Naive thymus-derived CD4-positive, alpha-beta T cell (primary cell): ENCODE results near the gene TUT4. TPM values are rescaled to one million over a fixed set of nuclear protein-coding genes. Genes with fewer than 3 reads are reported as not detected.

Source experiments
- ATAC-seq: fragments of 150-1000 bp; cut with Tn5 transposase; 2 replicates; pipeline ENCODE4 v1.10.0; 2021; ENCODE audit warnings: mild to moderate bottlenecking, moderate library complexity
- CTCF ChIA-PET: fragments of 350-600 bp; sonication (Branson Sonifier 250); formaldehyde crosslinking; loops from one replicate; lab custom pipeline; 2021; ENCODE audit warnings: antibody characterized with exemption; lab: Charles Lee
- POLR2A ChIA-PET: fragments of 350-600 bp; sonication (Branson Sonifier 250); formaldehyde crosslinking; loops from one replicate; lab custom pipeline; 2021; ENCODE audit warnings: antibody characterized with exemption, inconsistent platforms; lab: Charles Lee
- DNase-seq, 9 donors: peaks; one replicate each; pipeline versions ENCODE4 v3.0.0 to v3.0.0-alpha.2; 2020 to 2022; ENCODE audit warnings: mixed read lengths in 1 of 9
- H3K27ac ChIP-seq: one replicate; pipeline ENCODE4 v1.7.0; 2013; ENCODE audit warnings: mild to moderate bottlenecking, low read depth, low read length, moderate library complexity
- H3K27me3 ChIP-seq, 2 donors: one replicate each; pipeline ENCODE4 v1.7.0; 2013; ENCODE audit warnings: low read length in 2 of 2, mild to moderate bottlenecking in 2 of 2, moderate library complexity in 2 of 2; ENCODE audit not compliant: control insufficient read depth in 2 of 2, insufficient read depth in 2 of 2
- H3K36me3 ChIP-seq, 3 experiments: 1 replicate in 2 of 3; 2 replicates in 1 of 3; pipeline ENCODE4 v1.7.0; 2013; ENCODE audit warnings: low read length in 3 of 3, mild to moderate bottlenecking in 3 of 3, moderate library complexity in 1 of 3; ENCODE audit not compliant: insufficient read depth in 3 of 3, control insufficient read depth in 2 of 3
- H3K4me1 ChIP-seq, 2 donors: one replicate each; pipeline ENCODE4 v1.7.0; 2013; ENCODE audit warnings: low read length in 2 of 2, mild to moderate bottlenecking in 2 of 2, moderate library complexity in 1 of 2; ENCODE audit not compliant: control insufficient read depth in 2 of 2, insufficient read depth in 2 of 2
- H3K4me3 ChIP-seq: 2 replicates; pipeline ENCODE4 v1.7.0; 2013; ENCODE audit warnings: mild to moderate bottlenecking, low read length
- H3K9me3 ChIP-seq, 3 experiments: 1 replicate in 2 of 3; 2 replicates in 1 of 3; pipeline ENCODE4 v1.7.0; 2013; ENCODE audit warnings: low read length in 3 of 3; ENCODE audit not compliant: control insufficient read depth in 2 of 3
- H3K27ac Mint-ChIP-seq, 9 donors: one replicate each; pipeline ENCODE4 v1.8.0; 2020 to 2022; ENCODE audit warnings: mixed read lengths in 9 of 9, mild to moderate bottlenecking in 8 of 9, moderate library complexity in 5 of 9, inconsistent platforms in 2 of 9
- H3K27me3 Mint-ChIP-seq, 5 donors: one replicate each; pipeline ENCODE4 v1.8.0; 2021 to 2022; ENCODE audit warnings: mixed read lengths in 5 of 5, mild to moderate bottlenecking in 1 of 5
- H3K36me3 Mint-ChIP-seq, 5 donors: one replicate each; pipeline ENCODE4 v1.8.0; 2020 to 2022; ENCODE audit warnings: mixed read lengths in 5 of 5, mild to moderate bottlenecking in 3 of 5, inconsistent platforms in 1 of 5
- H3K4me1 Mint-ChIP-seq, 7 donors: one replicate each; pipeline ENCODE4 v1.8.0; 2020 to 2022; ENCODE audit warnings: mixed read lengths in 7 of 7, mild to moderate bottlenecking in 3 of 7, inconsistent platforms in 1 of 7
- H3K4me3 Mint-ChIP-seq, 10 donors: one replicate each; pipeline ENCODE4 v1.8.0; 2020 to 2022; ENCODE audit warnings: mild to moderate bottlenecking in 10 of 10, mixed read lengths in 10 of 10, moderate library complexity in 6 of 10, inconsistent platforms in 2 of 10
- H3K9me3 Mint-ChIP-seq, 11 donors: one replicate each; pipeline ENCODE4 v1.8.0; 2020 to 2022; ENCODE audit warnings: mixed read lengths in 11 of 11, mild to moderate bottlenecking in 4 of 11, inconsistent platforms in 1 of 11, moderate library complexity in 1 of 11
- intact Hi-C, 2 donors: fragments of 100-400 bp; cut with micrococcal nuclease; formaldehyde crosslinking; loops; one replicate each; pipeline ENCODE4 v1.15.1; 2023
- polyA plus RNA-seq, 2 donors: library from polyadenylated mRNA; unstranded; fragments of 300-500 nt; fragmentation: Illumina TruSeq; gene quantifications; one replicate each; pipeline ENCODE4 v1.2.3, GENCODE V29; 2021
- total RNA-seq, 6 experiments: library from RNA in 5 of 6; stranded (reverse) in 5 of 6; gene quantifications; 1 replicate in 5 of 6; 2 replicates in 1 of 6; pipeline ENCODE4 v1.2.3 and lab custom pipeline; 2021 to 2026

Gene TUT4
- total and polyA plus RNA-seq, 7 experiments from 2014 or later: 32.8 to 169 (median 127) TPM

GRCh38 chr1:52518962-52519361 lies 33.9 kb downstream of the TUT4 start:
- Mint-ChIP-seq H3K4me3 (no peak overlapping the region), H3K9me3 (no peaks in the 10 kb centered on the region), H3K36me3 (peaks cover 0 to 36% (median 23%) of the 10 kb centered on the region in 5 donors), H3K27ac (peak overlapping the region in 1 of 9 donors; percentile 32), H3K27me3 (no peaks in the 10 kb centered on the region), H3K4me1 (peaks cover 7 to 45% (median 34%) of the 10 kb centered on the region in 7 donors)
- Histone ChIP-seq H3K4me1 (peaks cover 4 to 9% of the 10 kb centered on the region in 2 donors), H3K9me3 (no peaks in the 10 kb centered on the region), H3K36me3 (peaks cover 0 to 23% (median 0%) of the 10 kb centered on the region in 3 experiments), H3K27me3 (no peaks in the 10 kb centered on the region), H3K4me3 (no peak overlapping the region), H3K27ac (no peak overlapping the region)
- no peak for ATAC-seq
- no peak for DNase-seq
- ChIA-PET POLR2A (no interaction called here), CTCF (no interaction called here)
- intact Hi-C loops: loop anchor here in 1 of 2 donors (5.0 kb wide), 1 partner anchor 33 kb away; the partner anchor contains the start of gene TUT4

DNA sequence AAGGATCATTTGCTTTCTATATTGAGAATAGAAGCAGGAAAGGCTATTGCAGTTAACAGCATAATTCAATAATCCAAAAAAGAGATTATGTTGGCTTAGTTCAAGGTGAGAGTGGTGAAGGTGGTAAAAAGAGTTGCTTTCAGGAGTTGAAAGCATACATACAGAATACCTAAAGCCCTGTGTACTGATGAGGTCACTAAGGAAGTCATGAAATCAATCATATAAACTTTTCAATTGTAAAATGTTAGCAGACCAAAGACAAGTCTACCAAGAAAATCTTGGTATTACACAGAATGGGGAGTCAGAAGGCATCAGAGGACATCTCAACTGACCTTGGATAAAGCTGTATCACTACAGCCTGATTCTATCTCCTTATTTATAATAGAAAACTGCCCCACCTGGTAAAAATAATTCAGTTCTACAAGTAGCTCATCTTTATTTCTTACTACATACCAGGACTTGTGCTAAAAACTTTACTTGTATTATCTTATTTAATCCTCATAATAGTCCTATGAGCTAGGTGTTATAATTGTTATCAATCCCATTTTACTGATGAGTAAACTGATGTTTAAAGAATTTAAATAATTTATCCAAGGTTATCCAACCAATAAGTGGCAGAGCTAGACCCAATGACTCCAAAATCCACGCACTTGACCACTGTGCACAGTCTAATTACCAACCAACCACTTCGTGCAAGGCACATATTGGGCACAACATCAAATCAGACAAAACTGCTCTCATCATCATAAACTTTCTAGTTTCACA lies 40.9 kb downstream of the TUT4 start:
- H3K9me3 Mint-ChIP-seq: no peaks in the 10 kb centered on the region
- H3K4me1 Mint-ChIP-seq: peaks cover 0 to 31% (median 20%) of the 10 kb centered on the region in 7 donors
- no peaks in the 10 kb centered on the region for H3K4me1 ChIP-seq
- no peak overlapping the region for H3K27ac ChIP-seq
- ATAC-seq (no peak), DNase-seq (no peak)
- peaks cover 0 to 44% (median 32%) of the 10 kb centered on the region in 5 donors for H3K36me3 Mint-ChIP-seq
- H3K27me3 ChIP-seq: no peaks in the 10 kb centered on the region
- POLR2A ChIA-PET: interaction anchor here (1.0 kb wide), 1 partner anchor 121 kb away, joined by 3 read pairs; the partner anchor contains the start of gene SHISAL2A
- CTCF ChIA-PET: no interaction called here
- H3K27me3 Mint-ChIP-seq: no peaks in the 10 kb centered on the region
- H3K27ac Mint-ChIP-seq: peak overlapping the region in 2 of 9 donors; percentile 1 to 5
- no peak overlapping the region for H3K4me3 ChIP-seq
- H3K36me3 ChIP-seq: peaks cover 0 to 34% (median 4%) of the 10 kb centered on the region in 3 experiments
- H3K9me3 ChIP-seq: no peaks in the 10 kb centered on the region
- H3K4me3 Mint-ChIP-seq: no peak overlapping the region
- intact Hi-C loops: no loop called here

DNA sequence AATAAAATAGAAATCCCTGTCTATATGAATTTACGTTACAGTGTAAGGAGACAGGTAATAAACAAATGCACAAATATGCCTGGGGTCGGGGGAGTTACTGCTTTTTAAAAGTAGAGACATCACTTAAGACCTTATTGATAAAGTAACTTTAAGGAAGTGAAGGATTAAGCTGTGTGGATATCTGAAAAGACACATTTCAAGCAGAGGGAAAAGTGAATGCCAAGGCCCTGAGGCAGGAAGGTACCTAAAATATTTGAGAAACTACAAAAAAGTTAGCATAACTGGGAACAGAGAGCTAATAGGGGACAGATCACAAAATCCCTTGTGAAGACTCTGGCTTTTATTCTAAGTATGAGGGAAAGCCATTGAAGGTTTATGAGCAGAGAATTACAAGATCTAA lies 41.5 kb downstream of the TUT4 start:
- H3K27ac Mint-ChIP-seq: peak overlapping the region in 3 of 9 donors; percentile 1 to 32 (median 5)
- no peaks in the 10 kb centered on the region for H3K27me3 ChIP-seq
- no peak for ATAC-seq
- CTCF ChIA-PET: no interaction called here
- H3K36me3 Mint-ChIP-seq: peaks cover 5 to 49% (median 37%) of the 10 kb centered on the region in 5 donors
- no peak overlapping the region for H3K27ac ChIP-seq
- H3K9me3 ChIP-seq: no peaks in the 10 kb centered on the region
- POLR2A ChIA-PET: interaction anchor here (1.0 kb wide), 1 partner anchor 121 kb away, joined by 3 read pairs; the partner anchor contains the start of gene SHISAL2A
- DNase-seq: no peak
- no peaks in the 10 kb centered on the region for H3K4me1 ChIP-seq
- H3K9me3 Mint-ChIP-seq: no peaks in the 10 kb centered on the region
- H3K4me1 Mint-ChIP-seq: peaks cover 0 to 29% (median 15%) of the 10 kb centered on the region in 7 donors
- H3K4me3 Mint-ChIP-seq: no peak overlapping the region
- H3K4me3 ChIP-seq: no peak overlapping the region
- no peaks in the 10 kb centered on the region for H3K27me3 Mint-ChIP-seq
- H3K36me3 ChIP-seq: peaks cover 0 to 35% (median 4%) of the 10 kb centered on the region in 3 experiments
- intact Hi-C loops: no loop called here

DNA sequence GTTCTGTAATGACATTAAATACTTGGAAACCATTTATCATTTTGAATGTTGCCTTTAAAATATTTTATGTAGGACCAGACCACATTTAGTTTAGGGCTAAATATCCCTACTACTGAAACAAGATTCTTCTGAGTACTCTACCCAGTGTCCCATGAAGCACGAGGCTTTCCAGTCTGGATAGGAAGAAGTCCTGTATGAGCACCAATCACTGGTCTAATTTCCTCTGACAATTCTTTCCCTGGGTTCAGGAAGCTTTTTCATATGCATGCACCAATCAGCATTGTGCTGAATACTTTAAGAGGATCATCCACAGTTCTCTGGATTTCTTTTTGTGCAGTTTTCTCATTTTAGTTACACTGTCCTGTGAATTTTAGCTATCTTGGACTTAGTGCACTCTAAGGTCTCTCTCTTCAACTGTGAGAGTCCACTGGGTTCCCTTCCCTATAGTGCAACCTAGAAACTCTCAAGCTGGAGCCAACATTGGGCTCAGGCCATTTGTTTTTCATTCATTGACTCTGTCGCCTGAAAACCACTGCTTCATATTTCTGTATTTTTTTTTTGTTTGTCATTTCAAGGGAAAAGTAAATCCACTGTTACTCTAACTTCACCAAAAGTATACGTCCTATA lies 45.9 kb downstream of the TUT4 start:
- Histone ChIP-seq H3K9me3 (no peaks in the 10 kb centered on the region), H3K27ac (no peak overlapping the region), H3K36me3 (peaks cover 4 to 25% (median 6%) of the 10 kb centered on the region in 3 experiments), H3K4me1 (no peaks in the 10 kb centered on the region), H3K4me3 (no peak overlapping the region), H3K27me3 (no peaks in the 10 kb centered on the region)
- Mint-ChIP-seq H3K27ac (peak overlapping the region in 5 of 9 donors; percentile 7 to 69 (median 17)), H3K4me1 (peaks cover 0 to 40% (median 20%) of the 10 kb centered on the region in 7 donors), H3K36me3 (peaks cover 10 to 50% (median 47%) of the 10 kb centered on the region in 5 donors), H3K27me3 (no peaks in the 10 kb centered on the region), H3K4me3 (no peak overlapping the region), H3K9me3 (no peaks in the 10 kb centered on the region)
- no peak for DNase-seq
- ChIA-PET POLR2A (interaction anchor here (0.9 kb wide), 1 partner anchor 44 kb away, joined by 5 read pairs; no protein-coding TSS in a partner anchor), CTCF (no interaction called here)
- intact Hi-C loops: no loop called here
- ATAC-seq: no peak

DNA sequence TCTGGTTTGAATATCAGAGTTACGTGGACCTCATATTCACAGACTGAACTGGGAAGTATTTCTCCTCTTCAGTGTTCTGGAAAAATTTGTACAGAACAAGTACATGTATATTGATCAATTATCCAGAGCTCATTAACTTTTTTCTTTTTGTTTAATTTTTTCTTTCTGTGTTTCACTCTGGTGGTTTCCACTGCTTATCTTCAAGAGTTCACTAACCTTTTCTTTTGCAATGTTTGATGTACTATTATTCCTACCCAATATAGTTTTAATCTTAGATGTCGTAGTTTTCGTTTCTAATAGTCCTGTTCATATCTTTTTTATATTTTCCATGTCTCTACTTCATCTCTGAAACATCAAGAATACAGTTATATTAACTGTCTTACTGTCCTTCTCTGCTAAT lies 46.5 kb downstream of the TUT4 start:
- ATAC-seq: no peak
- ChIA-PET POLR2A (interaction anchor here (0.9 kb wide), 1 partner anchor 45 kb away, joined by 5 read pairs; no protein-coding TSS in a partner anchor), CTCF (no interaction called here)
- Mint-ChIP-seq H3K4me1 (peaks cover 4 to 39% (median 27%) of the 10 kb centered on the region in 7 donors), H3K4me3 (no peak overlapping the region), H3K27me3 (no peaks in the 10 kb centered on the region), H3K36me3 (peaks cover 10 to 50% (median 43%) of the 10 kb centered on the region in 5 donors), H3K9me3 (no peaks in the 10 kb centered on the region), H3K27ac (peak overlapping the region in 2 of 9 donors; percentile 0 to 54)
- Histone ChIP-seq H3K4me1 (no peaks in the 10 kb centered on the region), H3K27ac (no peak overlapping the region), H3K4me3 (no peak overlapping the region), H3K36me3 (peaks cover 4 to 29% (median 6%) of the 10 kb centered on the region in 3 experiments), H3K9me3 (no peaks in the 10 kb centered on the region), H3K27me3 (no peaks in the 10 kb centered on the region)
- intact Hi-C loops: no loop called here
- DNase-seq: no peak

DNA sequence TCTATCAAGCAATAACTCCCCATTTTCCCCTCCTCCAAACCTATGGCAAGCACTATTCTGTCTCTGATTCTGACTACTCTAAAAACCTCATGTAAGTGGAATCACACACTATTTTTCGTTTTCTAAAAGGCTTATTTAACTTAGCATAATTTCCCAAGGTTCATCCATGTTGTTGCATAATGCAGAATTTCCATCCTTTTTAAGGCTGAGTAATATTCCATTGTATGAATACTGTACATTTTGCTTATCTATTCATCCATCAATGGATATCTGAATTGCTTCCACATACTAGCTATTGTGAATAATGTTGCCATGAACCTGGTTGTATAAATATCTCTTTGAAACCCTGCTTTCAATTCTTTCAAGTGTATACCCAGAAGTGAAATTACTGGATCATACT lies 48.2 kb downstream of the TUT4 start:
- H3K4me1 Mint-ChIP-seq: peaks cover 4 to 40% (median 31%) of the 10 kb centered on the region in 7 donors
- H3K4me3 Mint-ChIP-seq: no peak overlapping the region
- Histone ChIP-seq H3K36me3 (peaks cover 4 to 20% (median 6%) of the 10 kb centered on the region in 3 experiments), H3K4me1 (no peaks in the 10 kb centered on the region), H3K27ac (no peak overlapping the region), H3K4me3 (no peak overlapping the region), H3K27me3 (no peaks in the 10 kb centered on the region), H3K9me3 (no peaks in the 10 kb centered on the region)
- peaks cover 10 to 44% (median 37%) of the 10 kb centered on the region in 5 donors for H3K36me3 Mint-ChIP-seq
- ATAC-seq (no peak), DNase-seq (no peak)
- no peaks in the 10 kb centered on the region for H3K9me3 Mint-ChIP-seq
- no peaks in the 10 kb centered on the region for H3K27me3 Mint-ChIP-seq
- intact Hi-C loops: no loop called here
- CTCF ChIA-PET: interaction anchor here (0.6 kb wide), 2 partner anchors 992 to 1564 kb away, joined by 3 to 6 read pairs; no protein-coding TSS in a partner anchor
- H3K27ac Mint-ChIP-seq: peak overlapping the region in 1 of 9 donors; percentile 25
- POLR2A ChIA-PET: no interaction called here
